ENCODE results near the gene ARFGAP2.
"Not testable (repeated sequence)": the region's sequence is repeated elsewhere in the genome, so short reads cannot be mapped to it uniquely, and the experiment has no call there.

Gene ARFGAP2

DNA sequence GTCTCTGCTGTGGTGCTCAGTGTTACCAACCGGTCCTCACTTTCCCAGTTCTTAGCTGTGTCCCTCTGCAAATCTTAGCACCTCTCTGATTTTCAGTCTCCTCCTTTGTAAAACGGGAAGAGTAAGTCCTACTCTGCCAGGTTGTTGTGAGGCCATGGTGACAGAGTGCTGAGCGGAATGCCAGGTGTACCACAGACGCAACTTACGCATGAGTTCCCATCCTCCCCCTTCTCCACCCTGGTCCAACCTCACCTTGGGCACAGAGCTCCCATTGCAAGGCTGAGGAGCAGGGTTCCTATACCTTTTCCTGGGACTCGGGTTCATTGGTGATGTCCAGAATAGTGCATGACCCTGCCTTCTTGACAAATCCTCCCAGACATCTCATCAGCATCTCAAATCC lies 30.8 kb upstream of the ARFGAP2 start:
- Histone ChIP-seq H3F3A (ENCODE audit: low read depth) (no peaks in the 10 kb centered on the region), H3K9ac (ENCODE audit: low read depth, low read length, poor library complexity, severe bottlenecking) (no peak overlapping the region), H2AFZ (ENCODE audit: low read length) (no peak overlapping the region)

DNA sequence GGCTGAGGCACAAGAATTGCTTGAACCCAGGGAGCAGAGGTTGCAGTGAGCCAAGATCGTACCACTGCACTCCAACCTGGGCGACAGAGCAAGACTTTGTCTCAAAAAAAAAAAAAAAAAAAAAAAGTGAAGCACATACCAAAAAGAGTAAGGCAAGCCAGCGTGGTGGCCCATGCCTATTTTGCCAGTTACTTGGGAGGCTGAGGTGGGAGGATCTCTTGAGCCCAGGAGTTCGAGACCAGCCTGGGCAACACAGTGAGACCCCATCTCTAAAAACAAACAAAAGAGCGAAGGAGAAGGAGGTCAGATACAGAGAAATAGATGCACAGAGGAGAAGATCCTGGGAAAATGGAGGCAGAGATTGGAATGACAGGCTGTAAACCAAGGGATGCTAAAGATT lies 29.9 kb upstream of the ARFGAP2 start:
- H3K27me3 ChIP-seq (ENCODE audit: insufficient read depth, low read length, poor library complexity, severe bottlenecking); H3K4me2 ChIP-seq (ENCODE audit: low read depth, low read length, poor library complexity, severe bottlenecking); H3K79me2 ChIP-seq (ENCODE audit: insufficient read depth, low read length); H3K9me3 ChIP-seq (ENCODE audit: insufficient read depth, low read depth, low read length); H2AFZ ChIP-seq (ENCODE audit: low read length); H3K9ac ChIP-seq (ENCODE audit: low read depth, low read length, poor library complexity, severe bottlenecking); H3K9me2 ChIP-seq (replicated peaks; ENCODE audit: low read depth, low read length); H3K4me3 ChIP-seq (ENCODE audit: low read length, poor library complexity, severe bottlenecking); H3F3A ChIP-seq (ENCODE audit: low read depth); H3K4me1 ChIP-seq (ENCODE audit: insufficient read depth, low read length, poor library complexity, severe bottlenecking); H4K20me1 ChIP-seq (ENCODE audit: insufficient read depth, low read length, poor library complexity, severe bottlenecking); H3K36me3 ChIP-seq (ENCODE audit: insufficient read depth, low read length): not testable (repeated sequence)

More for the DNA sequence above, 30.8 kb upstream of the ARFGAP2 start:
- Histone ChIP-seq H3K4me3 (ENCODE audit: low read length, poor library complexity, severe bottlenecking) (no peak overlapping the region), H3K36me3 (ENCODE audit: insufficient read depth, low read length) (no peaks in the 10 kb centered on the region), H3K9me2 (replicated peaks; ENCODE audit: low read depth, low read length) (no peaks in the 10 kb centered on the region), H3K9me3 (ENCODE audit: insufficient read depth, low read depth, low read length) (no peaks in the 10 kb centered on the region), H3K4me1 (ENCODE audit: insufficient read depth, low read length, poor library complexity, severe bottlenecking) (no peaks in the 10 kb centered on the region), H3K79me2 (ENCODE audit: insufficient read depth, low read length) (no peaks in the 10 kb centered on the region), H3K4me2 (ENCODE audit: low read depth, low read length, poor library complexity, severe bottlenecking) (no peak overlapping the region), H3K27me3 (ENCODE audit: insufficient read depth, low read length, poor library complexity, severe bottlenecking) (no peaks in the 10 kb centered on the region), H4K20me1 (ENCODE audit: insufficient read depth, low read length, poor library complexity, severe bottlenecking) (no peaks in the 10 kb centered on the region)
- TF ChIP-seq EZH2phosphoT487 (IDR thresholded peaks at IDR 0.05; ENCODE audit: borderline replicate concordance), result no peak
- TF ChIP-seq, protein P1, sequence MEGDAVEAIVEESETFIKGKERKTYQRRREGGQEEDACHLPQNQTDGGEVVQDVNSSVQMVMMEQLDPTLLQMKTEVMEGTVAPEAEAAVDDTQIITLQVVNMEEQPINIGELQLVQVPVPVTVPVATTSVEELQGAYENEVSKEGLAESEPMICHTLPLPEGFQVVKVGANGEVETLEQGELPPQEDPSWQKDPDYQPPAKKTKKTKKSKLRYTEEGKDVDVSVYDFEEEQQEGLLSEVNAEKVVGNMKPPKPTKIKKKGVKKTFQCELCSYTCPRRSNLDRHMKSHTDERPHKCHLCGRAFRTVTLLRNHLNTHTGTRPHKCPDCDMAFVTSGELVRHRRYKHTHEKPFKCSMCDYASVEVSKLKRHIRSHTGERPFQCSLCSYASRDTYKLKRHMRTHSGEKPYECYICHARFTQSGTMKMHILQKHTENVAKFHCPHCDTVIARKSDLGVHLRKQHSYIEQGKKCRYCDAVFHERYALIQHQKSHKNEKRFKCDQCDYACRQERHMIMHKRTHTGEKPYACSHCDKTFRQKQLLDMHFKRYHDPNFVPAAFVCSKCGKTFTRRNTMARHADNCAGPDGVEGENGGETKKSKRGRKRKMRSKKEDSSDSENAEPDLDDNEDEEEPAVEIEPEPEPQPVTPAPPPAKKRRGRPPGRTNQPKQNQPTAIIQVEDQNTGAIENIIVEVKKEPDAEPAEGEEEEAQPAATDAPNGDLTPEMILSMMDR (conservative IDR thresholded peaks at IDR 0.05; ENCODE audit: low read length), result no peak

DNA sequence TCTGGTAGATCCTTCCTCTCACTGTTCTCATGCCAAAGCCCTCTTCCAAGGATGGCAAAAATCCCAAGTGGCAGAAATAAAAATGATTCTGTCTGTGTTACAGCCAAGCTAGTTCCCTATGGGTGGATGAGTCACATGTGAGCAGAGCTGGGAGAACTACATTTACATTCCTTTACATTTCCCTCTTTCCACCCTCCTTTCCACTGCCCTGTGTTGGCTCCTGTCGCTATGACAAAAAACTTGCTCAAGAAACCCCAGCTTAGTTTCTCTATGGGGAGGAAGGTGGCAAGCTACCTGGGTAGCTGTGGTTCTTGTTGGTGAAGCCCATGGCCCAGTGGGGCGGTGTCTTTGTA lies 27.9 kb upstream of the ARFGAP2 start:
- no peak overlapping the region for H3K4me3 ChIP-seq (ENCODE audit: low read length, poor library complexity, severe bottlenecking)
- H2AFZ ChIP-seq (ENCODE audit: low read length), result no peak overlapping the region
- no peak overlapping the region for H3K4me2 ChIP-seq (ENCODE audit: low read depth, low read length, poor library complexity, severe bottlenecking)

DNA sequence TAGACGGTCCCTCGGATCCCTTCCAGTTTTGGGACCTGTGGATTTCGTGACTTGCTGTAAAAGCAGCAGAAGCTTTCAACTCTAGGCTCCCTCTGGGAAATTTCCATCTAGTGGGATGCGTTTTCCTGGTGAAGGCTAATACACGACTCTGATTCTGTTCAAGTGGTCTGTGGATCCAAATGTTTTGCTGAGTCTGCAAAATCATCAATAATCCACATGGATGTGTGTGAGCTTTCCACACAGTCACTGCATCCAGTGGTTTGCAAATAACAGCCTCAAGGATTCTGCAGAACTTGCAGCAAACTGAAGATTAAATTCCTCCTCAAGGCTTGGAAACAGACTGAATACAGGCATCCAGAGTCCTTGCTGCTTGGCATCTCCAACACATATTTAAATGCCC lies 25.9 kb upstream of the ARFGAP2 start:
- Histone ChIP-seq H3K79me2 (ENCODE audit: insufficient read depth, low read length) (no peaks in the 10 kb centered on the region), H3K4me3 (ENCODE audit: low read length, poor library complexity, severe bottlenecking) (no peak overlapping the region), H3K4me1 (ENCODE audit: insufficient read depth, low read length, poor library complexity, severe bottlenecking) (no peaks in the 10 kb centered on the region), H3K36me3 (ENCODE audit: insufficient read depth, low read length) (no peaks in the 10 kb centered on the region), H3K9ac (ENCODE audit: low read depth, low read length, poor library complexity, severe bottlenecking) (no peak overlapping the region), H4K20me1 (ENCODE audit: insufficient read depth, low read length, poor library complexity, severe bottlenecking) (no peaks in the 10 kb centered on the region), H3F3A (ENCODE audit: low read depth) (no peaks in the 10 kb centered on the region), H3K27me3 (ENCODE audit: insufficient read depth, low read length, poor library complexity, severe bottlenecking) (no peaks in the 10 kb centered on the region), H3K4me2 (ENCODE audit: low read depth, low read length, poor library complexity, severe bottlenecking) (no peak overlapping the region), H2AFZ (ENCODE audit: low read length) (no peak overlapping the region), H3K9me3 (ENCODE audit: insufficient read depth, low read depth, low read length) (no peaks in the 10 kb centered on the region), H3K9me2 (replicated peaks; ENCODE audit: low read depth, low read length) (no peaks in the 10 kb centered on the region)
- TF ChIP-seq, protein P1 (conservative IDR thresholded peaks at IDR 0.05; ENCODE audit: low read length), result no peak
- no peak for TF ChIP-seq EZH2phosphoT487 (IDR thresholded peaks at IDR 0.05; ENCODE audit: borderline replicate concordance)

More for the DNA sequence above, 27.9 kb upstream of the ARFGAP2 start:
- Histone ChIP-seq H3K9me3 (ENCODE audit: insufficient read depth, low read depth, low read length) (no peaks in the 10 kb centered on the region), H3K27me3 (ENCODE audit: insufficient read depth, low read length, poor library complexity, severe bottlenecking) (no peaks in the 10 kb centered on the region), H4K20me1 (ENCODE audit: insufficient read depth, low read length, poor library complexity, severe bottlenecking) (no peaks in the 10 kb centered on the region), H3F3A (ENCODE audit: low read depth) (no peaks in the 10 kb centered on the region), H3K36me3 (ENCODE audit: insufficient read depth, low read length) (no peaks in the 10 kb centered on the region), H3K79me2 (ENCODE audit: insufficient read depth, low read length) (no peaks in the 10 kb centered on the region), H3K9ac (ENCODE audit: low read depth, low read length, poor library complexity, severe bottlenecking) (no peak overlapping the region), H3K4me1 (ENCODE audit: insufficient read depth, low read length, poor library complexity, severe bottlenecking) (no peaks in the 10 kb centered on the region), H3K9me2 (replicated peaks; ENCODE audit: low read depth, low read length) (no peaks in the 10 kb centered on the region)
- no peak for TF ChIP-seq EZH2phosphoT487 (IDR thresholded peaks at IDR 0.05; ENCODE audit: borderline replicate concordance)
- TF ChIP-seq, protein P1 (conservative IDR thresholded peaks at IDR 0.05; ENCODE audit: low read length), result no peak

All from Loucy (cell line).